ENCODE measurements around the gene KIAA1671. TPM values are rescaled to one million over a fixed set of nuclear protein-coding genes. Genes with fewer than 3 reads are reported as not detected.

Gene KIAA1671
- polyA plus RNA-seq, 1 donor (not counting 4 experiments of a cell fraction or from before 2014, with no cell fraction given) = 17.4 TPM

- no peak overlapping the region for H3K4me3 ChIP-seq (ENCODE audit: control insufficient read depth in 2 of 3, extremely low read depth in 1 of 3, insufficient read depth in 2 of 3, low read depth in 1 of 3, low read length in 3 of 3)
- FAIRE-seq = peak; percentile 75
- peaks cover 49% of the 10 kb centered on the region for H3K4me1 ChIP-seq (ENCODE audit: control insufficient read depth, extremely low read depth, insufficient read depth, low read length)
Measured at GRCh38 chr22:25113316-25113721, 160.8 kb downstream of the KIAA1671 start.

GRCh38 chr22:25114369-25115362, 162.2 kb downstream of the KIAA1671 start:
- peak overlapping the region; percentile 2 for H3K9ac ChIP-seq (ENCODE audit: control insufficient read depth, extremely low read depth, insufficient read depth, low read length)
- TF ChIP-seq CTCF (optimal IDR thresholded peaks at IDR 0.05 in 1 of 3, IDR thresholded peaks at IDR 0.05 in 1 of 3, conservative IDR thresholded peaks at IDR 0.05 in 1 of 3; ENCODE audit: extremely low read depth in 1 of 3, insufficient read depth in 2 of 3, low read length in 3 of 3) = no peak
- TF ChIP-seq EZH2 (IDR thresholded peaks at IDR 0.05; ENCODE audit: low read length) = no peak
- peak overlapping the region; percentile 9 for H3K4me2 ChIP-seq (ENCODE audit: control insufficient read depth, extremely low read depth, insufficient read depth, low read depth, low read length)
- no peaks in the 10 kb centered on the region for H4K20me1 ChIP-seq (ENCODE audit: control insufficient read depth, extremely low read depth, insufficient read depth, low read length)
- no peaks in the 10 kb centered on the region for H3K9me3 ChIP-seq (ENCODE audit: control insufficient read depth, low read depth, low read length)
- H2AFZ ChIP-seq (ENCODE audit: control insufficient read depth, low read length) = no peak overlapping the region
- peaks cover 1 to 6% of the 10 kb centered on the region in 2 experiments for H3K36me3 ChIP-seq (ENCODE audit: control insufficient read depth in 2 of 2, extremely low read depth in 1 of 2, insufficient read depth in 2 of 2, low read length in 2 of 2)
- no peaks in the 10 kb centered on the region for H3K27me3 ChIP-seq (ENCODE audit: control insufficient read depth, extremely low read depth, insufficient read depth, low read length)
- peaks cover 4% of the 10 kb centered on the region for H3K9me1 ChIP-seq (ENCODE audit: control insufficient read depth, extremely low read depth, insufficient read depth, low read length)
- H3K4me1 ChIP-seq (ENCODE audit: control insufficient read depth, extremely low read depth, insufficient read depth, low read length) = peaks cover 49% of the 10 kb centered on the region
- peak overlapping the region; percentile 38 for H3K27ac ChIP-seq (ENCODE audit: control insufficient read depth, insufficient read depth, low read length)
- FAIRE-seq (peak; percentile 90), DNase-seq (ENCODE audit: low read depth, low spot score) (peak; percentile 21)
- no peak overlapping the region for H3K4me3 ChIP-seq (ENCODE audit: control insufficient read depth in 2 of 3, extremely low read depth in 1 of 3, insufficient read depth in 2 of 3, low read depth in 1 of 3, low read length in 3 of 3)
- dilution Hi-C loops (cut with MboI; ENCODE audit: extremely low pct_ligation_motif_present, low sequenced_read_pairs) = no loop called here
- no peaks in the 10 kb centered on the region for H3K79me2 ChIP-seq (ENCODE audit: control insufficient read depth, insufficient read depth, low read length)

More at GRCh38 chr22:25113316-25113721, 160.8 kb downstream of the KIAA1671 start:
- no peaks in the 10 kb centered on the region for H3K27me3 ChIP-seq (ENCODE audit: control insufficient read depth, extremely low read depth, insufficient read depth, low read length)
- dilution Hi-C loops (cut with MboI; ENCODE audit: extremely low pct_ligation_motif_present, low sequenced_read_pairs) = no loop called here
- H3K27ac ChIP-seq (ENCODE audit: control insufficient read depth, insufficient read depth, low read length) = peak overlapping the region; percentile 33
- H3K79me2 ChIP-seq (ENCODE audit: control insufficient read depth, insufficient read depth, low read length) = no peaks in the 10 kb centered on the region
- H3K36me3 ChIP-seq (ENCODE audit: control insufficient read depth in 2 of 2, extremely low read depth in 1 of 2, insufficient read depth in 2 of 2, low read length in 2 of 2) = peaks cover under 1 to 3% of the 10 kb centered on the region in 2 experiments
- peaks cover 4% of the 10 kb centered on the region for H3K9me1 ChIP-seq (ENCODE audit: control insufficient read depth, extremely low read depth, insufficient read depth, low read length)
- H4K20me1 ChIP-seq (ENCODE audit: control insufficient read depth, extremely low read depth, insufficient read depth, low read length) = no peaks in the 10 kb centered on the region
- peak overlapping the region; percentile 71 for H3K9ac ChIP-seq (ENCODE audit: control insufficient read depth, extremely low read depth, insufficient read depth, low read length)
- no peak overlapping the region for H2AFZ ChIP-seq (ENCODE audit: control insufficient read depth, low read length)
- peak overlapping the region; percentile 90 for H3K4me2 ChIP-seq (ENCODE audit: control insufficient read depth, extremely low read depth, insufficient read depth, low read depth, low read length)
- TF ChIP-seq CTCF (optimal IDR thresholded peaks at IDR 0.05 in 1 of 3, IDR thresholded peaks at IDR 0.05 in 1 of 3, conservative IDR thresholded peaks at IDR 0.05 in 1 of 3; ENCODE audit: extremely low read depth in 1 of 3, insufficient read depth in 2 of 3, low read length in 3 of 3) (no peak), EZH2 (IDR thresholded peaks at IDR 0.05; ENCODE audit: low read length) (no peak)
- H3K9me3 ChIP-seq (ENCODE audit: control insufficient read depth, low read depth, low read length) = no peaks in the 10 kb centered on the region
- DNase-seq (ENCODE audit: low read depth, low spot score) = peak; percentile 41

Data from keratinocyte (primary cell).